Stomach smooth muscle (tissue), 2 donors: ENCODE data around the gene CLN3.
A peak's percentile ranks its signal among the peaks of the same experiment; 100 is the strongest.

Experiments
- H3K27ac ChIP-seq: one replicate; pipeline ENCODE4 v1.7.0; 2013; ENCODE audit warnings: mild to moderate bottlenecking, low read length, inconsistent platforms
- H3K27me3 ChIP-seq, 2 donors: one replicate each; pipeline ENCODE4 v1.7.0; 2013; ENCODE audit warnings: low read length in 2 of 2; ENCODE audit not compliant: insufficient read depth in 2 of 2, control insufficient read depth in 1 of 2
- H3K36me3 ChIP-seq, 2 donors: one replicate each; pipeline ENCODE4 v1.7.0; 2013; ENCODE audit warnings: low read length in 2 of 2; ENCODE audit not compliant: control insufficient read depth in 2 of 2, insufficient read depth in 2 of 2
- H3K4me1 ChIP-seq: one replicate; pipeline ENCODE4 v1.7.0; 2013; ENCODE audit warnings: low read length; ENCODE audit not compliant: control insufficient read depth, insufficient read depth
- H3K4me3 ChIP-seq, 2 donors: one replicate each; pipeline ENCODE4 v1.7.0; 2013; ENCODE audit warnings: low read length in 2 of 2
- H3K9ac ChIP-seq, 2 donors: one replicate each; pipeline ENCODE4 v1.7.0; 2013; ENCODE audit warnings: low read length in 2 of 2, mild to moderate bottlenecking in 1 of 2
- H3K9me3 ChIP-seq, 2 donors: one replicate each; pipeline ENCODE4 v1.7.0; 2013; ENCODE audit warnings: low read length in 2 of 2; ENCODE audit not compliant: control insufficient read depth in 2 of 2
- donor health status: healthy.
- donor health status: Pancreatic carcinoma.

The CLN3 gene

DNA sequence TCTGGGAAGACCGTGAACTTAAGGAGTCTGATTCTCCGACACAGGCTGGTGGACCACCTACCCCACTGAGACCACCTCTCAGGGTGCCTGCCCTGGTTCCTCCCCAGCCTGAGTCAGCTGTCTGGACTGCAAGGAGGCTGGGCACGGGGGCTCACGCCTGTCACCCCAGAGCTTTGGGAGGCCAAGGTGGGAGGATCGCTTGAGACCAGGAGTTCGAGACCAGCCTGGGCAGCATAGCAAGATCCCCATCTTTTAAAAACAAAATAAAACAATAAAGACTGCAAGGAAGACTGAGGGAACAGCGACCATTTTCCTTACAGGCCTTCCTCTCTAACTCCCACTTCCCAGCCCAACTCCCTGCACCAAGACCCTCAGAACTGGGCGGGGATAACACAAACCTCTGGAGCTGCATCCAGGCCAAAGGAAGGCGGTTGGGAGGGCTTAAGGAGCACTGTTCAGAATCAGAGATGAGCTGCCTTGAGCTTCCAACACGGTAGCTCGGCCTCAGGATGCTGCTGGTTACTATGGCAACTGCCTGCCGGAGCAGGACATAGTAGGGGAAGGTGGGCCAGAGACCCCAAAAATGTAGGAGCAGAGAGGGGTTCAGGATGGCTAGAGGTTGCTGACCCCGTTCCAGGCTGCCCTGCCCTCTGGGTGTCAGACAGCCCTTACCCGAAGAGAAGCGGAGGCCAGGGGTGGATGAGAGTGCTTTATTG is 7.0 kb upstream of the CLN3 start:
- no peaks in the 10 kb centered on the region for H3K9me3 ChIP-seq
- H3K4me1 ChIP-seq, result peaks cover 2% of the 10 kb centered on the region
- no peaks in the 10 kb centered on the region for H3K36me3 ChIP-seq
- H3K9ac ChIP-seq, result no peak overlapping the region
- H3K4me3 ChIP-seq, result no peak overlapping the region
- H3K27ac ChIP-seq, result no peak overlapping the region
- H3K27me3 ChIP-seq, result peaks cover 0 to 2% of the 10 kb centered on the region in 2 donors

DNA sequence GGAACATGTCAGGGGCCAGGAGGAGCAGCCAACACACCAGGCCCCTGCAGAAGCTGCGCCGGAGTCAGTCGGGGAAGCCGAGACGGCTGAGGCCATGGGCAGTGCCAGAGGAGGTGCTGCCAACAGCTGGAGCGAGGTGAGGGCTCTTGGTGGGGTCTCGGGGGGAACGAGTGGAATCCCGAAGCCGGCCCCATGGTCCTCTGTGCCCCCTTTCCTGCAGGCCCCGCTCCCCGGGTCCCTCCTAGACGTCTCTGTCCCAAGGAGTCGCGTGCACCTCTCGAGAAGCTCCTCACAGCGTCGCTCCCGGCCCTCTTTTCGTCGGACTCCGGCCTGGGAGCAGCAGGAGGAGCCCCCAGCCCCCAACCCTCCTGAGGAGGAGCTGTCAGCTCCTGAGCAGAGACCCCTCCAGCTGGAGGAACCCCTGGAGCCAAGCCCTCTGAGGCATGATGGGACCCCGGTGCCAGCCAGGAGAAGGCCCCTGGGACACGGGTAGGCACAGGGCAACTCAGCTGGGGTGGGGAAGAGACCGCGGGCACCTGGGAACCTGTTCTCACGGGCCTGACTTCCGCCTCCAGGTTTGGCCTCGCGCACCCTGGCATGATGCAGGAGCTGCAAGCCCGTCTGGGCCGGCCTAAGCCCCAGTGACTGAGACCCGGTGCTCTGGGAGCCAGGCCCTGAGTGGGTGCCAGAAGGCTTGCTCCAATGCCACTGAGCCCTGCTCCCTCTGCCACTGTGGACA is 6.2 kb upstream of the CLN3 start:
- Histone ChIP-seq H3K9me3 (no peaks in the 10 kb centered on the region), H3K36me3 (no peaks in the 10 kb centered on the region), H3K4me3 (no peak overlapping the region), H3K4me1 (peaks cover 2% of the 10 kb centered on the region), H3K27ac (no peak overlapping the region), H3K27me3 (no peaks in the 10 kb centered on the region), H3K9ac (no peak overlapping the region)

DNA sequence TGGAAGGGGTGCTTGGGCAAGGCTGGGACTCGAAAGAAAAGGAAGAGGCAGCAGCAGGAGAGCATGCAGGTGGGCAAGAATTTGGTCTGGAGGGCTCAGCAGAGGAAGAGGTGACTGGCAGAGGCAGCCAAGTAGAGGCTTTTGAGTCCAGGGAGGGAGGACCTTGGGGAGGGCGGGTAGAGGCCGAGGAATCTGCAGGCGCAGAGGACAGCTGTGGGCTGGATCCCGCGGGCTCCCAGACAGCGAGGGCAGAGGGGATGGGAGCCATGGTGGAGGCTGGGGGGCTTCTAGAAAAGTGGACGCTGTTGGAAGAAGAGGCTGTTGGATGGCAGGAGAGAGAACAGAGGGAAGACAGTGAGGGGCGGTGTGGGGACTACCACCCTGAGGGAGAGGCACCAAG is 5.5 kb upstream of the CLN3 start:
- no peak overlapping the region for H3K9ac ChIP-seq
- H3K27me3 ChIP-seq, result no peaks in the 10 kb centered on the region
- H3K27ac ChIP-seq, result no peak overlapping the region
- no peaks in the 10 kb centered on the region for H3K9me3 ChIP-seq
- H3K4me3 ChIP-seq, result no peak overlapping the region
- H3K36me3 ChIP-seq, result no peaks in the 10 kb centered on the region
- H3K4me1 ChIP-seq, result peaks cover 2% of the 10 kb centered on the region

DNA sequence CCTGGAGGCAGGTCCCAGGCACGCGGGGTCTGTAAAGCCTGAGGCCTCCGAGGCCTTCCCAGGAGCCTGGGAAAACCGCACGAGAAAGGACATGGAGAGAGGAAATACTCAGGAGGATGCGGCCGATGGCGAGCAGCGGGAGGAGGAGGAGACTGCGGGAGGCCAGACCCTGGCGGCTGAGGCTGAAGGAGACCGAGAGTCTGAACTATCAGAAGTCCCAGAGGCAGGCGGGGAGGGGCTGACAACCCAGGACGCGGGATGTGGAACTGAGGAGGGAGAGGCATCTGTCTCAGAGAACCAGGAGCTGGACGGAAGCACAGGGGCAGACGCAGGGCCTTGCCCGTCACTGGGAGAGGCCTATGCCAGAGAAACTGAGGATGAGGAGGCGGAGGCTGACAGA is 5.0 kb upstream of the CLN3 start:
- Histone ChIP-seq H3K36me3 (no peaks in the 10 kb centered on the region), H3K27ac (no peak overlapping the region), H3K9ac (no peak overlapping the region), H3K27me3 (no peaks in the 10 kb centered on the region), H3K4me3 (no peak overlapping the region), H3K4me1 (peaks cover 2% of the 10 kb centered on the region), H3K9me3 (no peaks in the 10 kb centered on the region)

DNA sequence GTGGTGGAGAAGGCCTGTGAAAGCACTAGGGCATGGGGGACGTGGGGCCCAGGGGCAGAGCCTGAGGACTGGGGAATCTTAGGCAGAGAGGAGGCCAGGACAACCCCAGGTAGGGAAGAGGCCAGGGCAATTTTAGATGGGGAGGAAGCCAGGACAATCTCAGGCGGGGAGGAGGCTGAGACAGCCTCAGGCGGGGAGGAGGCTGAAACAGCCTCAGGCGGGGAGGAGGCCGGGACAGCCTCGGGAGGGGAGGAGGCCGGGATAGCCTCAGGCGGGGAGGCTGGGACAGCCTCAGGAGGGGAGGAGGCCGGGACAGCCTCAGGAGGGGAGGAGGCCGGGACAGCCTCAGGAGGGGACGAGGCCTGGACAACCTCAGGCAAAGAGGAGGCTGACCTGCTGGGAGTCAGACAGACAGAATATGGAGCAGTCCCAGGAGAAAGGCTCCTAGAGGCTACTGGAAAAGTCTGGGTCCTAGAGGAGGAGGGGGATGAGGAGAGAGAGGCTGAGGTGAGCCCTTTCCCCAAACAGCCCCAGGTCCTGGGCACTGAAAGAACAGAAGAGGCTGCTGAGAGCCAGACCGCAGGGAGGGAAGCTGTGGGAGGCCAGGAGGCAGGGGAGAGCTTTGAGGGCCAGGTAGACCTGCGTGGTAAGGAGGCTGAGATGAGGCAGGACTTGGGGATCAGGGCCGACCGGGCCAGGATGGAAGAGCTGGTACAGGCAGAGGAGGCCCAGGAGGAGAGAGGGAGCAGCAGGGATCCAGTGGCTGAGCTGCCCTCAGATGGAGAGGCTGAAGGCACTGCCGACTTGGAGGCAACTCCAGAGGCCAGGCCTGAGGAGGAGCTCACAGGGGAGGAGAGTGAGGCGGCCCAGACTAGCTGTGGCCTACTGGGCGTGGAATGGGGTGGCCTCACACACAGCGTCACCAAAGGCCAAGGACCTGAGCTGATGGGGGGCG is 4.2 kb upstream of the CLN3 start:
- H3K27ac ChIP-seq, result no peak overlapping the region
- no peaks in the 10 kb centered on the region for H3K9me3 ChIP-seq
- no peak overlapping the region for H3K9ac ChIP-seq
- H3K4me3 ChIP-seq, result no peak overlapping the region
- no peaks in the 10 kb centered on the region for H3K27me3 ChIP-seq
- H3K36me3 ChIP-seq, result no peaks in the 10 kb centered on the region
- peaks cover 2% of the 10 kb centered on the region for H3K4me1 ChIP-seq

DNA sequence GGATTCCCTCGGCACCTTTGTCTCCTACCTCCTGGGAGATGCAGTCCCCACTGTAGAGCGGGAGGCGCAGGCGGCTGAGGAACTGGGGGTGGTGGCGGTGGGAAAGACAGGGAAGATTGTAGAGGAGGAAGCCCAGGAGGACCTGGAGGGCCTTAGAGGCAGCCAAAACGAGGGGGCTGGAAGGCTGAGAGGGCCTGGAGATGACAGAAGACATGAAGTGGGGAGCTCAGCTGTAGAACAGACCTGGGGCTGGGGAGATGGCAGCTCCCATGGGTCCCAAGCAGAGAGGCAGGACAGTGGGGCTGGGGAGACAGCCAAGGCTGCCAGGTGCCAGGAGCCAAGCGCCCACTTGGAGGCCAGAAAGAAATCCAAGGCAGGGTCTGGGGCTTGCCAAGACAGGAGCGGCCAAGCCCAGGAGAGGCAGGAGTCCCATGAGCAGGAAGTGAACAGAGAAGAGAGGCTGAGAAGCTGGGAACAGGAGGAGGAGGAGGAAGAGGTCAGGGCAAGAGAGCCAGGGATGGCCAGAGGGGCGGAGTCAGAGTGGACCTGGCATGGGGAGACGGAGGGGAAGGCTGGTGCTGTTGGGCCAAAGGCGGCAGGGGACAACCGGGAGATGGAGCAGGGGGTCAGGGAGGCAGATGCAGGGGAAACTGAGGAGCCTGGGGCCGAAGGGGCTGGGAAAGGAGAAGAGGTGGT is 3.4 kb upstream of the CLN3 start:
- no peaks in the 10 kb centered on the region for H3K27me3 ChIP-seq
- H3K4me3 ChIP-seq, result peak overlapping the region in 1 of 2 donors; percentile 29
- peaks cover 2% of the 10 kb centered on the region for H3K4me1 ChIP-seq
- H3K27ac ChIP-seq, result no peak overlapping the region
- peak overlapping the region in 1 of 2 donors; percentile 22 for H3K9ac ChIP-seq
- H3K9me3 ChIP-seq, result no peaks in the 10 kb centered on the region
- H3K36me3 ChIP-seq, result no peaks in the 10 kb centered on the region

DNA sequence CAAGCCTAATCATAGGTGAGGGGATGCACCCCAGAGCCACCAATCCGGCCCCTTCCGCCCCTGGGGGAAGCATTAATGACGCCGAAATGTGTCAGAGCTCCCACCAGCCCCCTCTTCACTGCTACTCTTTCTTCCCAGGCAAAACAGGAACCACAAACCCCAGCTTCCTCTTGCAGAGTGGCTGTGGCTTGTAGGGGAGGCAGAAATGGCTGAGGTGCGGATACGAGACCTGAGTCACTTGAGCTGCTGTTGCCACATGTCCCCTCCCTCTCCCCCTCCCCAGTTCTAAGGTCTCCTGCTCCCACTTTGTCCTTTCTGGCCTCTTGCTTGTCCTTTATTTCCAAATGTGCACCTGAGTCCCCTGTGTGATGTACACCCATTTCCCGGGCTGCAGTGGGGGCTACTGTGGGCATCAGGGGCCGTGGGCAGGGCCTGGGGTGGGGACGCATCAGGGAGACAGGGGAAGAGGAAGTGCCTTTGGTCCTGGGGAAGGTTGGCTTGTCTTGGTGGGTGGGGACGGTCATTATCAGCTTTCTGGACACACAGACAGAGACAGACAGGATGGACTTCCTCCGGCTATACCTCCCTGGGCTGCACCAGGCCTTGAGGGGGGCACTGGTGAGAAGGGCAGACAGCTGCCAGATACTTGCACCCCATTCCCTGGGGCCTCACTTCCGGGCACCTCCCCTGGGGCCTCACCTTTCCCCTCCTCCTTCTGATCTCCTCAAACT is 2.4 kb upstream of the CLN3 start, which contains the start of gene APOBR:
Gene APOBR (plus strand): TSS at position 523 of the 731 bp plus-strand sequence. CDS start 39 bp downstream, at position 562.
- Histone ChIP-seq H3K36me3 (peaks cover 0 to 1% of the 10 kb centered on the region in 2 donors), H3K27ac (peak within 1 kb of the TSS; percentile 18), H3K9ac (peak within 1 kb of the TSS in 1 of 2 donors; percentile 22), H3K4me1 (peaks cover 2% of the 10 kb centered on the region), H3K9me3 (no peaks in the 10 kb centered on the region), H3K4me3 (peak within 1 kb of the TSS in 1 of 2 donors; percentile 29), H3K27me3 (no peaks in the 10 kb centered on the region)

DNA sequence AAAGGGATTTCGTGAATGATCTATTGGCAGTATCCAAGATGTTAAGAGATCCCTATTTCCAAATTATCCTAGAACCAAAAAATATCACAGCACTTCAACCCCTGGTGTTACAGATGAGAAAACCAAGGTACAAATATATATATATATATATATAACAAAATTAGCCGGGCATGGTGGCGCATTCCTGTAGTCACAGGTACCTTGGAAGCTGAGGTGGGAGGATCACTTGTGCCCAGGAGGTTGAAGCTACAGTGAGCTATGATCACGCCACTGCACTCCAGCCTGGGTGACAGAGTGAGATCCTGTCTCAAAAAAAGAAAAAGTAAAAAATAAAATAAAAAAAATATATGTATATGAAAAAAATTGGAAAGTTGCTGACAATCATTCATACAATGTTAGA is 637 bp upstream of the CLN3 start:
- peak overlapping the region; percentile 94 for H3K27ac ChIP-seq
- H3K4me3 ChIP-seq, result peak overlapping the region; percentile 97 to 98
- H3K4me1 ChIP-seq, result peaks cover 2% of the 10 kb centered on the region
- no peaks in the 10 kb centered on the region for H3K9me3 ChIP-seq
- H3K9ac ChIP-seq, result peak overlapping the region; percentile 92 to 96
- H3K36me3 ChIP-seq, result peaks cover 5 to 9% of the 10 kb centered on the region in 2 donors
- no peaks in the 10 kb centered on the region for H3K27me3 ChIP-seq

DNA sequence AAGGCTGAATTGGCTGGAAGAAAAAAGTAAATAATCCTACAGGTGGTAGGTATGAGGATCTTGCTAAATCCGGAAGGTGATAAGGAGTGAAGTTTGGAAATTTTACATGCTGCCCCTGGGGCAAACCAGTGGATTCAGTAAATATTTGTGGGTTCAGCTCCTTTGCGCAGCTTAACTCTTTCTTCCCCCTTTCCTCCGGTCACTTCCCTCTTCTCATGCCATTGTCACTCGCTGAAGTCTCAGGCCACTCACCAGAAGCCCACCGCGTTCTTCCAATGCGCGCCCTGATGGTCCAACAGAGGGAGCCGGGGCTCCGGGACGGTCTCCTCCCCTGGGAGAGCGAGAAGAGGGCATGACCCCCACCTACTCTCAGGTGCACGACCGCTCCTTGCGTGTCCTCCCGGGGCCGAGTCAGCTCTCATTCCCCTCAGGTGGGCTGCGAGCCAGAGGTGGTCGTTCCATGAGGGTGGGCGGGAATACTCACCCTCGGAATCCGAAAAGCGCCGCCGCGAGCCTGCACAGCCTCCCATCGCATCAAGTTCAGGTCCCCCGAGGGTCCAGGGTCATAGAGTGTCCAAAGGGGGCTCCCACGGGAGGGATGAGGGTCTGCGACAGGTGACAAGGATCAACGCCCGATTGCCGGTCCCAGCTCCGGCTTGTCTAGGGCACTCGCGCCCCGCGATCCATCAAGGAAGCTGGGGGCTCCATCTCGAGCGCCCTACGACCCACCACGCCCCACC is 474 bp downstream of the CLN3 start:
- Histone ChIP-seq H3K4me1 (peaks cover 2% of the 10 kb centered on the region), H3K27ac (peak overlapping the region; percentile 94)

More for the DNA sequence above, 474 bp downstream of the CLN3 start:
- peak overlapping the region; percentile 92 to 96 for H3K9ac ChIP-seq
- H3K36me3 ChIP-seq, result peaks cover 13 to 15% of the 10 kb centered on the region in 2 donors
- peak overlapping the region; percentile 97 to 98 for H3K4me3 ChIP-seq
- H3K9me3 ChIP-seq, result no peaks in the 10 kb centered on the region
- no peaks in the 10 kb centered on the region for H3K27me3 ChIP-seq
